Heart right ventricle (tissue), 16 donors: ENCODE measurements around the gene FOXN3. TPM values are rescaled to one million over a fixed set of nuclear protein-coding genes. Genes with fewer than 3 reads are reported as not detected.

Experiments used
- ATAC-seq, 8 donors: fragments of 200-7000 bp; cut with Tn5 transposase; one replicate each; pipeline ENCODE4 v1.9.1; 2020; ENCODE audit warnings: mild to moderate bottlenecking in 8 of 8, moderate library complexity in 8 of 8, moderate number of reproducible peaks in 1 of 8
- DNase-seq, 2 donors: peaks; one replicate each; pipeline ENCODE4 v3.0.0-alpha.2; 2020
- H3K27ac ChIP-seq, 10 donors: fragments of 200-600 bp; sonication (generic) in 2 of 10; one replicate each; pipeline versions ENCODE4 v1.5.0 to v1.8.0; 2020 to 2022; ENCODE audit warnings: mild to moderate bottlenecking in 3 of 10
- H3K27me3 ChIP-seq, 7 donors: fragments of 200-600 bp; one replicate each; pipeline ENCODE4 v1.8.0; 2021 to 2022; ENCODE audit warnings: mild to moderate bottlenecking in 2 of 7
- H3K36me3 ChIP-seq, 9 donors: fragments of 200-600 bp; sonication (generic) in 1 of 9; one replicate each; pipeline versions ENCODE4 v1.5.0 to v1.8.0; 2020 to 2022; ENCODE audit warnings: mild to moderate bottlenecking in 2 of 9
- H3K4me1 ChIP-seq, 9 donors: fragments of 200-600 bp; sonication (generic) in 1 of 9; one replicate each; pipeline versions ENCODE4 v1.5.0 to v1.8.0; 2020 to 2022; ENCODE audit warnings: mild to moderate bottlenecking in 4 of 9
- H3K4me3 ChIP-seq, 10 donors: fragments of 200-600 bp; sonication (generic) in 2 of 10; one replicate each; pipeline versions ENCODE4 v1.5.0 to v1.8.0; 2020 to 2022; ENCODE audit warnings: mild to moderate bottlenecking in 7 of 10, moderate library complexity in 2 of 10
- H3K9me3 ChIP-seq, 11 donors: fragments of 200-600 bp in 10 of 11; sonication (generic) in 2 of 11; one replicate each; pipeline versions ENCODE4 v1.5.0 to v1.8.0; 2013 to 2022; ENCODE audit warnings: mild to moderate bottlenecking in 2 of 11, control low read depth in 1 of 11, moderate library complexity in 1 of 11
- CTCF ChIP-seq, 9 donors: fragments of 200-600 bp; sonication (generic) in 2 of 9; IDR thresholded peaks; one replicate each; pipeline versions ENCODE4 v1.5.0 to v1.8.0; 2021 to 2022; ENCODE audit warnings: antibody characterized with exemption in 9 of 9, mild to moderate bottlenecking in 5 of 9, moderate library complexity in 1 of 9
- WGBS, 2 donors: extraction: QIAGEN DNeasy Blood & Tissue Kit; methylation state at CpG; one replicate each; pipeline ENCODE4 v1.1.7; 2013; ENCODE audit warnings: inconsistent platforms in 1 of 2; 5-methylcytosine and 5-hydroxymethylcytosine counted together
- intact Hi-C, 10 donors: fragments of 100-400 bp; cut with DNase I; formaldehyde crosslinking; loops; one replicate each; pipeline versions ENCODE4 v1.11.1 to v1.14.2; 2022
- polyA plus RNA-seq, 2 donors: library from polyadenylated mRNA; stranded (reverse); fragments of 200-250 nt; gene quantifications; one replicate each; pipeline ENCODE4 v1.2.3, GENCODE V29; 2013
- total RNA-seq, 10 donors: library from RNA; stranded (reverse); fragmentation: NEBNext Ultra II Directional in 3 of 10; extraction: Animal tissue kit (Norgen Biotek cat#: 25700) in 3 of 10; gene quantifications; one replicate each; pipeline versions ENCODE4 v1.2.1 to v1.2.4, GENCODE V29; 2021 to 2023
- donor health status: Arrhythmogenic right ventricular cardiomyopathy.
- donor health status: ischemic (EF 13 %, LVEDD 7.1; RV severe dilation, severe dysfunction).
- donor health status: healthy with polysubstance abuse.
- donor health status: DM: no; HTN: yes; CAD: no.
- donor health status: DM: no; HTN: no; CAD: no.
- donor health status: ischemic (EF 25% LVEDD 6.9; RV normal size, moderate dysfunction).
- donor health status: ischemic (EF 25% LVEDD 5.7; RV mildly dilated, moderate dysfunction).
- donor health status: healthy.
- donor health status: DM: yes; HTN: yes; CAD: no.
- donor health status: Ischemic cardiomyopathy.
- donor health status: ischemic (EF 35%, LVEDD 5.7; RV mildly dilated, moderate dysfunction).
- donor health status: nonischemic (EF 11% LVEDD 7.7; RV severe dilation, severe dysfunction).
- donor health status: DM: yes; HTN: yes; CAD: no.
- donor health status: PGD.
- donor health status: ischemic (EF 29% LVEDD 5.4; RV normal size, mild dysfunction).
- donor health status: nonischemic (EF 23%, LVEDD 6.1; RV moderate dilation, normal function).

Gene FOXN3
- total and polyA plus RNA-seq, 12 donors = 13.0 to 150 (median 107) TPM

- no peak for DNase-seq
- Histone ChIP-seq H3K36me3 (no peaks in the 10 kb centered on the region), H3K4me1 (peaks cover 8 to 77% (median 56%) of the 10 kb centered on the region in 9 donors), H3K4me3 (peak overlapping the region in 7 of 10 donors; percentile 2 to 34 (median 30)), H3K27ac (peak overlapping the region; percentile 64 to 95 (median 88)), H3K9me3 (no peaks in the 10 kb centered on the region), H3K27me3 (no peaks in the 10 kb centered on the region)
- WGBS, 2 donors = 57 to 62% methylated on average over 6 of the region's 6 CpGs
- intact Hi-C loops = loop anchor here in 6 of 10 donors (5.0 to 10.0 kb wide), 4 partner anchors 90 to 130 kb away; partner anchors contain the start of gene FOXN3 (in 5 of the 6)
- no peak for TF ChIP-seq CTCF (IDR thresholded peaks at IDR 0.05)
- peak in 2 of 8 donors; percentile 8 to 10 for ATAC-seq
These were observed 112.5 kb downstream of the FOXN3 start for GRCh38 chr14:89304561-89304960.

GRCh38 chr14:89303456-89304435 lies 113.3 kb downstream of the FOXN3 start:
- Histone ChIP-seq H3K4me1 (peaks cover 8 to 69% (median 52%) of the 10 kb centered on the region in 9 donors), H3K9me3 (no peaks in the 10 kb centered on the region), H3K36me3 (no peaks in the 10 kb centered on the region), H3K4me3 (peak overlapping the region in 8 of 10 donors; percentile 2 to 34 (median 29)), H3K27ac (peak overlapping the region; percentile 64 to 95 (median 88)), H3K27me3 (no peaks in the 10 kb centered on the region)
- intact Hi-C loops = loop anchor here in 6 of 10 donors (5.0 to 10.0 kb wide), 4 partner anchors 91 to 129 kb away; partner anchors contain the start of gene FOXN3 (in 5 of the 6)
- DNase-seq = peak; percentile 29 to 80
- no peak for TF ChIP-seq CTCF (IDR thresholded peaks at IDR 0.05)
- ATAC-seq = peak; percentile 71 to 89 (median 86)
- WGBS, 2 donors = 5 to 6% methylated on average over 14 of the region's 14 CpGs

GRCh38 chr14:89302396-89302950 lies 114.6 kb downstream of the FOXN3 start:
- H3K4me1 ChIP-seq = peaks cover 8 to 59% (median 45%) of the 10 kb centered on the region in 9 donors
- no peak for TF ChIP-seq CTCF (IDR thresholded peaks at IDR 0.05)
- H3K9me3 ChIP-seq = no peaks in the 10 kb centered on the region
- no peak overlapping the region for H3K4me3 ChIP-seq
- H3K36me3 ChIP-seq = no peaks in the 10 kb centered on the region
- DNase-seq (no peak), ATAC-seq (no peak)
- 90 to 92% methylated on average over 7 of the region's 7 CpGs for whole genome bisulfite sequencing, 2 donors
- intact Hi-C loops = loop anchor here in 6 of 10 donors (5.0 to 10.0 kb wide), 4 partner anchors 92 to 128 kb away; partner anchors contain the start of gene FOXN3 (in 5 of the 6)
- no peaks in the 10 kb centered on the region for H3K27me3 ChIP-seq
- H3K27ac ChIP-seq = peak overlapping the region in 9 of 10 donors; percentile 64 to 95 (median 90)

- no peak overlapping the region for H3K27ac ChIP-seq
- DNase-seq (no peak), ATAC-seq (no peak)
- no peak for TF ChIP-seq CTCF (IDR thresholded peaks at IDR 0.05)
- peaks cover 7 to 38% (median 28%) of the 10 kb centered on the region in 9 donors for H3K4me1 ChIP-seq
- H3K27me3 ChIP-seq = no peaks in the 10 kb centered on the region
- H3K36me3 ChIP-seq = peaks cover 0 to 3% (median 0%) of the 10 kb centered on the region in 9 donors
- intact Hi-C loops = no loop called here
- no peak overlapping the region for H3K4me3 ChIP-seq
- WGBS, 2 donors = 82 to 83% methylated on average over 4 of the region's 4 CpGs
- H3K9me3 ChIP-seq = no peaks in the 10 kb centered on the region
These were observed 117.4 kb downstream of the FOXN3 start for GRCh38 chr14:89299587-89299986.
